ENCODE data around the gene VGLL3. TPM values are rescaled to one million over a fixed set of nuclear protein-coding genes. Genes with fewer than 3 reads are reported as not detected.
A peak's percentile ranks its signal among the peaks of the same experiment; 100 is the strongest.
"Not testable (repeated sequence)": the region's sequence is repeated elsewhere in the genome, so short reads cannot be mapped to it uniquely, and the experiment has no call there.

The VGLL3 gene
- total RNA-seq, 5 donors from 2014 or later (not counting 1 experiment from before 2014, with no cell fraction given): 0.03 to 0.20 (median 0.03) TPM; not detected in 2

DNA sequence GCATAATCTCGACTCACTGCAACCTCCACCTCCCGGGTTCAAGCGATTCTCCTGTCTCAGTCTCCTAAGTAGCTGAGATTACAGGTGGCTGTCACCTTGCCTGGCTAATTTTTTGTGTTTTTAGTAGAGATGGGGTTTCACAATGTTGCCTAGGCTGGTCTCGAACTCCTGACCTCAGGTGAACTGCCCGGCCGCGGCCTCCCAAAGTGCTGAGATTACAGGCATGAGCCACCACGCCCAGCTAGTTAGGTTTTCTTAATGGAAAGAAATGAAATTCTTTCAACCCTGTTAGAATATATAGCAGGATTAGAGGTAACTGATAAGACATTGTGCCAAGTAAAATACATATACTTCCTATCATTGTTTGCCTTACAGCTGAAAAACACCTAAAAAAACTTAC, 16.8 kb downstream of the VGLL3 start:
- H3K36me3 ChIP-seq (ENCODE audit: control insufficient read depth in 2 of 2, extremely low read depth in 1 of 2, insufficient read depth in 1 of 2, low read length in 1 of 2); H3K4me3 ChIP-seq (ENCODE audit: control insufficient read depth in 1 of 2, extremely low read depth in 1 of 2, low read length in 1 of 2); H3K27ac Mint-ChIP-seq; POLR2A ChIA-PET; H3K4me3 Mint-ChIP-seq; H3K27ac ChIP-seq (ENCODE audit: low read length); H3K27me3 ChIP-seq (replicated peaks in 1 of 2; ENCODE audit: control insufficient read depth in 2 of 2, extremely low read depth in 1 of 2, insufficient read depth in 2 of 2, low read length in 1 of 2); H3K4me1 Mint-ChIP-seq; H3K9me3 Mint-ChIP-seq; H3K4me1 ChIP-seq (ENCODE audit: control insufficient read depth in 1 of 2, extremely low read depth in 1 of 2, insufficient read depth in 2 of 2, low read length in 2 of 2); ATAC-seq (replicated peaks in 1 of 4); H3K9me3 ChIP-seq; H3K36me3 Mint-ChIP-seq; H3K27me3 Mint-ChIP-seq; DNase-seq; CTCF ChIA-PET: not testable (repeated sequence)
- 100% methylated on average over 2 of the region's 8 CpGs for WGBS (ENCODE audit: insufficient coverage)

DNA sequence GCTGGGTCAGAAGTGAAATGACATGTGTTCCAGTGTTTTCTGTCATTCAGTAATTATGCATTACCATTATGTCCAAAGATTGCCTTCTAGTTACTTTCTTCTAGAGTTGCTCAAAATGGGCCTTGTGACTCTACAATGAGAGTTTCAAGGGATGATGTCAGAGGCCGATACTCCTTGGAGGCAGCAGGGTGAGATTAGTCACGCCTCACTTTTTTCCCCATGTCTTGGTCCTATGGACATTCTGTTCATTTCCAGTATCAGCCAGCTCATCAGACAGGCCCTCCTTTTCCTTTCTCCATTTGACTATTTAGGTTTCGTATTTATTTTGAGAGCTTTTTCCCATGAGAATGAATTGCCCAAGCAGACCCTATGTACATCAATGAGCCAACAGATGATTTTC, 17.5 kb downstream of the VGLL3 start:
- ChIA-PET CTCF (no interaction called here), POLR2A (interaction anchor here (0.6 to 0.7 kb wide), 2 partner anchors 9 to 605 kb away, joined by 3 read pairs; no protein-coding TSS in a partner anchor)
- ATAC-seq (replicated peaks in 1 of 4) (no peak), DNase-seq (no peak)
- no peaks in the 10 kb centered on the region for H3K4me1 Mint-ChIP-seq
- no peaks in the 10 kb centered on the region for H3K27me3 Mint-ChIP-seq
- Histone ChIP-seq H3K36me3 (ENCODE audit: control insufficient read depth in 2 of 2, extremely low read depth in 1 of 2, insufficient read depth in 1 of 2, low read length in 1 of 2) (no peaks in the 10 kb centered on the region), H3K27ac (ENCODE audit: low read length) (no peak overlapping the region), H3K4me1 (ENCODE audit: control insufficient read depth in 1 of 2, extremely low read depth in 1 of 2, insufficient read depth in 2 of 2, low read length in 2 of 2) (no peaks in the 10 kb centered on the region), H3K9me3 (no peaks in the 10 kb centered on the region), H3K27me3 (replicated peaks in 1 of 2; ENCODE audit: control insufficient read depth in 2 of 2, extremely low read depth in 1 of 2, insufficient read depth in 2 of 2, low read length in 1 of 2) (peaks cover 0 to under 1% of the 10 kb centered on the region in 2 experiments), H3K4me3 (ENCODE audit: control insufficient read depth in 1 of 2, extremely low read depth in 1 of 2, low read length in 1 of 2) (no peak overlapping the region)
- H3K27ac Mint-ChIP-seq: no peak overlapping the region
- no peaks in the 10 kb centered on the region for H3K36me3 Mint-ChIP-seq
- 100% methylated on average over 1 of the region's 3 CpGs for WGBS (ENCODE audit: insufficient coverage)
- H3K4me3 Mint-ChIP-seq: no peak overlapping the region
- H3K9me3 Mint-ChIP-seq: peaks cover 2 to 8% (median 2%) of the 10 kb centered on the region in 3 donors

DNA sequence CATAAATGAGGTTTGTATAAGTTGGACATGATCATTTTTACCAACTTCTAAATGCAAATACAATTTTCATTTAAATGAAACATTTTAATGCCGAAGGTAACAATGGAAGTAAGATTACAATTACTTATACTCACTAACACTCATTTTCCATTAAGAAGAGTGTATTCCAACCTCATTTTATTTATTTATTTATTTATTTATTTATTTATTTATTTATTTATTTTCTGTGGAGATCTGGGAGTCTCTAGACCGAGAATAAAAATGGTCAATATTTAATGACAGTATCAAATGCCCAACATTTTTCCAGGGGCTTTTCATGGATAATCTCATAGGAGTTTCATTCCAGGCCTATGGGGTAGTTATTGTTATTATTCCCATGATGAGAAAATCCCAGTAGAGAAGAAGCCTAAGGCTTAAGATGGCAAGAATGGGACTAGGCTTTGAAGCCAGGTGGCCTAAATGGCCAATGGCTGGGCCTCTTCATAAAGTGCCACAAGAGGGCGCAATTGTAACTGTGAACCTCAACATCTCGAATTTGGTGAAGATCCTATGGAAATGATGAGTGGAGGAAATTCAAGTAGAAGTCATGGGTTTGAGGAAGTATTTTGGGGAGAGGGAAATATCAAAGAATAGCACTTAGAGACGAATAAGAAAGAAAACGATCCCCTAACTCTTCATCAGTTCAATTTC, 21.3 kb downstream of the VGLL3 start:
- 0% methylated on average over 1 of the region's 6 CpGs for WGBS (ENCODE audit: insufficient coverage)
- H3K9me3 ChIP-seq: no peaks in the 10 kb centered on the region
- no peak overlapping the region for H3K4me3 ChIP-seq (ENCODE audit: control insufficient read depth in 1 of 2, extremely low read depth in 1 of 2, low read length in 1 of 2)
- no peaks in the 10 kb centered on the region for H3K36me3 Mint-ChIP-seq
- no peak overlapping the region for H3K27ac ChIP-seq (ENCODE audit: low read length)
- H3K4me3 Mint-ChIP-seq: no peak overlapping the region
- ChIA-PET CTCF (interaction anchor here in 1 of 2 donors (0.7 kb wide), 1 partner anchor 279 kb away, joined by 4 read pairs; no protein-coding TSS in a partner anchor), POLR2A (no interaction called here)
- peaks cover 2 to 9% (median 8%) of the 10 kb centered on the region in 3 donors for H3K9me3 Mint-ChIP-seq
- H3K36me3 ChIP-seq (ENCODE audit: control insufficient read depth in 2 of 2, extremely low read depth in 1 of 2, insufficient read depth in 1 of 2, low read length in 1 of 2): no peaks in the 10 kb centered on the region
- peak in 1 of 35 experiments; percentile 2 for DNase-seq
- no peaks in the 10 kb centered on the region for H3K4me1 ChIP-seq (ENCODE audit: control insufficient read depth in 1 of 2, extremely low read depth in 1 of 2, insufficient read depth in 2 of 2, low read length in 2 of 2)
- ATAC-seq (replicated peaks in 1 of 4): no peak
- H3K27me3 Mint-ChIP-seq: no peaks in the 10 kb centered on the region
- no peaks in the 10 kb centered on the region for H3K27me3 ChIP-seq (replicated peaks in 1 of 2; ENCODE audit: control insufficient read depth in 2 of 2, extremely low read depth in 1 of 2, insufficient read depth in 2 of 2, low read length in 1 of 2)
- H3K4me1 Mint-ChIP-seq: no peaks in the 10 kb centered on the region
- H3K27ac Mint-ChIP-seq: no peak overlapping the region

DNA sequence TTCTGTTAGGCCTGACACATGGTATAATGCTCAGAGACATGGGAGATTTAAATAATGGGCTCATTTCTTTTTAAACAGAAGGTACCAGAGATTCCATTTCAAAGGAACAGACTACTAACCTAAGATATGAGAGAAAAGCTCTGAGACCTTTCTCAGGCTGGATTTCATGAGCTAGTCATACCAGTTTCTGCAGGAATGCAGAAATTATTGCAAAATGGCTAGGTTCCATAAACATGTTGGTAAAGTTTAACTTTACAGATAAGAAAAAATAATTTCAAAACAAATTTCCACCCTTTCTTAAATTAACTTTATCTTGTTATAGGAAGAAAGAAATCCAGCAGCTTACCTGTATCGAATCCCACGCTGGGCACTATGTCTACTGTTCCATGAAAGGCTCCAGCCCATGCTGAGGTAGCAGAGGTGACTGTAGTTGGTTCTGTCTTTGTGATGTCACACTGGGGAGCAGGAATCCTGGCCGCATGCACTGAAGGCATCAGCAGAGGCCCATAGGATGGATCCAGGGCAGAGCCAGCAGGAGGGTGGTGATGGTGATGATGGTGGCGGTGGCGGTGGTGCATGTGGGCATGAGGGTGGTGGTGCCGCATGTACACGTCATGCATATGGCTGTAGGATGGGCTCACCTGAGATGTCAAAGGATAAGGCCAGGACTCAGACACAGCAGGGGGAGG, 22.6 kb downstream of the VGLL3 start:
- DNase-seq (no peak), ATAC-seq (replicated peaks in 1 of 4) (no peak)
- ChIA-PET CTCF (no interaction called here), POLR2A (no interaction called here)
- Histone ChIP-seq H3K27ac (ENCODE audit: low read length) (no peak overlapping the region), H3K27me3 (replicated peaks in 1 of 2; ENCODE audit: control insufficient read depth in 2 of 2, extremely low read depth in 1 of 2, insufficient read depth in 2 of 2, low read length in 1 of 2) (no peaks in the 10 kb centered on the region), H3K4me3 (ENCODE audit: control insufficient read depth in 1 of 2, extremely low read depth in 1 of 2, low read length in 1 of 2) (no peak overlapping the region), H3K4me1 (ENCODE audit: control insufficient read depth in 1 of 2, extremely low read depth in 1 of 2, insufficient read depth in 2 of 2, low read length in 2 of 2) (no peaks in the 10 kb centered on the region), H3K36me3 (ENCODE audit: control insufficient read depth in 2 of 2, extremely low read depth in 1 of 2, insufficient read depth in 1 of 2, low read length in 1 of 2) (no peaks in the 10 kb centered on the region), H3K9me3 (no peaks in the 10 kb centered on the region)
- WGBS (ENCODE audit: insufficient coverage): 89% methylated on average over 7 of the region's 7 CpGs
- no peaks in the 10 kb centered on the region for H3K36me3 Mint-ChIP-seq
- H3K27ac Mint-ChIP-seq: no peak overlapping the region
- no peaks in the 10 kb centered on the region for H3K4me1 Mint-ChIP-seq
- H3K9me3 Mint-ChIP-seq: peaks cover 2 to 9% (median 8%) of the 10 kb centered on the region in 3 donors
- no peaks in the 10 kb centered on the region for H3K27me3 Mint-ChIP-seq
- H3K4me3 Mint-ChIP-seq: no peak overlapping the region

DNA sequence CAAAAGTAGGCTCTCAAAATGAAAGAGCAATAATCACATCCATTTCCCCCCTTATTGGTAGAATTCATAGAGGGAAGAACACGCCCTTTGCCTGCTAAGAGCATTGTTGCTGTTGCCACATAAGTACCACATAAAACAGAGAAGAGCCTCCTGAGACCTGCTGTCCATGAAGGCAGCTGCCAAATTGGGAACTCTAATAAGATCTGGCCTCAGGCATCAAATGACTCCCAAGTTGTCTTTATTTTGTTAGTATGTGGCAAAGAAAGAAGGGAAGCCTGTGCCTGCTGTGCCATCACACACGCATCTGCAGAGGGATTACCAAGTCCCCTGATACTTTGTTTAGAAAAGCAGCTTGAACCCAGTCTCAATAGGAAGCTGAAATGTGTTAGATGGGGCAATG, 23.9 kb downstream of the VGLL3 start:
- Histone ChIP-seq H3K4me1 (ENCODE audit: control insufficient read depth in 1 of 2, extremely low read depth in 1 of 2, insufficient read depth in 2 of 2, low read length in 2 of 2) (no peaks in the 10 kb centered on the region), H3K27ac (ENCODE audit: low read length) (no peak overlapping the region), H3K4me3 (ENCODE audit: control insufficient read depth in 1 of 2, extremely low read depth in 1 of 2, low read length in 1 of 2) (no peak overlapping the region), H3K9me3 (no peaks in the 10 kb centered on the region), H3K36me3 (ENCODE audit: control insufficient read depth in 2 of 2, extremely low read depth in 1 of 2, insufficient read depth in 1 of 2, low read length in 1 of 2) (no peaks in the 10 kb centered on the region), H3K27me3 (replicated peaks in 1 of 2; ENCODE audit: control insufficient read depth in 2 of 2, extremely low read depth in 1 of 2, insufficient read depth in 2 of 2, low read length in 1 of 2) (no peaks in the 10 kb centered on the region)
- POLR2A ChIA-PET: no interaction called here
- DNase-seq (no peak), ATAC-seq (replicated peaks in 1 of 4) (no peak)
- Mint-ChIP-seq H3K4me3 (no peak overlapping the region), H3K27ac (no peak overlapping the region), H3K36me3 (no peaks in the 10 kb centered on the region), H3K4me1 (no peaks in the 10 kb centered on the region), H3K27me3 (no peaks in the 10 kb centered on the region), H3K9me3 (peaks cover 2 to 9% (median 8%) of the 10 kb centered on the region in 3 donors)
- WGBS (ENCODE audit: insufficient coverage): 88% methylated on average over 1 of the region's 2 CpGs
- CTCF ChIA-PET: no interaction called here

DNA sequence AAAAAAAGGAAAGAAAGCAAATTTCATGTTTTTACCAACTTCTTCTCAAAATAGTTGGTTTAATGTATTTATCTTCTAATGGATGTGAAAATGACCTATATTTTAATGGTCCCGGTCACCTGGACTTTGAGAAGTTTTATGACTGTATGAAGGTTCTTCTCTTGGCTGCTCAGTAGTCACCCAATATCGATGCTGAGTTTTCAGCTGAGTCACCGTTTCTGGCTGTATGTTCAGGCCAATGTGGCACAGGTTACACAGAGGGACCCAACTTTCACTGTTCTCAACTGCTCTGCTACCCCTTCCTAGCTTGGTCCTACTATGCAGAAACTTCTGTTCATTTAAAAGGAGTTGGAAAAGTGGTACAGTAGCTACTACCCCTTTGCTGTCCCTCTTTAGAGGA, 25.8 kb downstream of the VGLL3 start:
- no peaks in the 10 kb centered on the region for H3K36me3 ChIP-seq (ENCODE audit: control insufficient read depth in 2 of 2, extremely low read depth in 1 of 2, insufficient read depth in 1 of 2, low read length in 1 of 2)
- ATAC-seq (replicated peaks in 1 of 4) (no peak), DNase-seq (no peak)
- H3K4me1 ChIP-seq (ENCODE audit: control insufficient read depth in 1 of 2, extremely low read depth in 1 of 2, insufficient read depth in 2 of 2, low read length in 2 of 2): no peaks in the 10 kb centered on the region
- Mint-ChIP-seq H3K27ac (no peak overlapping the region), H3K27me3 (no peaks in the 10 kb centered on the region), H3K36me3 (no peaks in the 10 kb centered on the region), H3K4me1 (no peaks in the 10 kb centered on the region), H3K9me3 (peaks cover 2 to 9% (median 4%) of the 10 kb centered on the region in 3 donors), H3K4me3 (no peak overlapping the region)
- no peaks in the 10 kb centered on the region for H3K27me3 ChIP-seq (replicated peaks in 1 of 2; ENCODE audit: control insufficient read depth in 2 of 2, extremely low read depth in 1 of 2, insufficient read depth in 2 of 2, low read length in 1 of 2)
- H3K27ac ChIP-seq (ENCODE audit: low read length): no peak overlapping the region
- ChIA-PET POLR2A (no interaction called here), CTCF (no interaction called here)
- WGBS (ENCODE audit: insufficient coverage): 90% methylated on average over 2 of the region's 3 CpGs
- H3K9me3 ChIP-seq: no peaks in the 10 kb centered on the region
- H3K4me3 ChIP-seq (ENCODE audit: control insufficient read depth in 1 of 2, extremely low read depth in 1 of 2, low read length in 1 of 2): no peak overlapping the region

Data from T-cell (primary cell).